ENCODE measurements around the gene CELF4.
"Not testable (repeated sequence)": the region's sequence is repeated elsewhere in the genome, so short reads cannot be mapped to it uniquely, and the experiment has no call there.

CELF4 gene

GRCh38 chr18:37491526-37491925 lies 74.1 kb downstream of the CELF4 start:
- no peak for DNase-seq

GRCh38 chr18:37489998-37490397 lies 75.6 kb downstream of the CELF4 start:
- DNase-seq = no peak

GRCh38 chr18:37489011-37489410 lies 76.6 kb downstream of the CELF4 start:
- DNase-seq = no peak

DNA sequence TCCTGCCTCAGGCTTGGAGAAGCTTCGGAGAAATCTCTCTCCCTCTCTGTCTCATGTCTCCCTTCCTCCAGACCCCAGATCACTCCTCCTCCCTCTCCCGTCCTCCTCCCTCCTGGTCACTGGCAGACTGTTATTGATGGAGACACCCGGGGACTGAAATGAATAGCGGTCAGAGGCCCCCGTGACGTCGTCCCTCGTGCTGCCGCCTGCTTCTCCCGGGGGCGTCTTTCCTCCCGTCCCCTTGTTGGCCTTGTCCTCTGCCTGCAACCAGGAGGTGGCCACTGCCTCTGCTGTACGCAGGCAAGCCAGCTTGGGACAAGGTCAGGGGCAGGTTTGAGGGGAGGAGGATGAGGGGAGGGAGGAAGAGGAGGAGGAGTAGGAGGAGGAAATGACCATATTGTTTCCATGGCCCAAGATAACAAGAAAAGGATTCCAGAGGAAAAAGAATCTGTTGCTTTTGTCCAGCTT lies 78.2 kb downstream of the CELF4 start:
- DNase-seq = no peak

DNA sequence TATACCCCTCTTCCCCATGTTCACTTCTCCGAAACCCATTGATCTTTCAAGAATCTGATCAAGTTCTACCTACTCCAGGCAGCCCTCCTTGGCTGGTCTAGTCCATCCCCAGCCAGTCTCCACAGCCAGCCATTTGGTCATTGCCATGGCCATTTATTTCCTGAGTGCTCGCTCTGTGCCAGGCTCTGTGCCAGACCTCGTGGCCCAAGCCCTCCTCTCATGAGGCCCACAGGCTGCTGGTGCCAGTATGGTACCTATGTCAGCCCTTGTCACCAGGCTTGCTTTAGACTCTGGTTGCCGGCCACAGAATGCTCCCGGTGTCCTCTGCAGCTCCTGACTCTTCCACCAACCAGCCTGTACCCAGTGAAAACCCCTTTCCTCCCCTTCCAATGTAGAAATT lies 78.8 kb downstream of the CELF4 start:
- no peak for DNase-seq

DNA sequence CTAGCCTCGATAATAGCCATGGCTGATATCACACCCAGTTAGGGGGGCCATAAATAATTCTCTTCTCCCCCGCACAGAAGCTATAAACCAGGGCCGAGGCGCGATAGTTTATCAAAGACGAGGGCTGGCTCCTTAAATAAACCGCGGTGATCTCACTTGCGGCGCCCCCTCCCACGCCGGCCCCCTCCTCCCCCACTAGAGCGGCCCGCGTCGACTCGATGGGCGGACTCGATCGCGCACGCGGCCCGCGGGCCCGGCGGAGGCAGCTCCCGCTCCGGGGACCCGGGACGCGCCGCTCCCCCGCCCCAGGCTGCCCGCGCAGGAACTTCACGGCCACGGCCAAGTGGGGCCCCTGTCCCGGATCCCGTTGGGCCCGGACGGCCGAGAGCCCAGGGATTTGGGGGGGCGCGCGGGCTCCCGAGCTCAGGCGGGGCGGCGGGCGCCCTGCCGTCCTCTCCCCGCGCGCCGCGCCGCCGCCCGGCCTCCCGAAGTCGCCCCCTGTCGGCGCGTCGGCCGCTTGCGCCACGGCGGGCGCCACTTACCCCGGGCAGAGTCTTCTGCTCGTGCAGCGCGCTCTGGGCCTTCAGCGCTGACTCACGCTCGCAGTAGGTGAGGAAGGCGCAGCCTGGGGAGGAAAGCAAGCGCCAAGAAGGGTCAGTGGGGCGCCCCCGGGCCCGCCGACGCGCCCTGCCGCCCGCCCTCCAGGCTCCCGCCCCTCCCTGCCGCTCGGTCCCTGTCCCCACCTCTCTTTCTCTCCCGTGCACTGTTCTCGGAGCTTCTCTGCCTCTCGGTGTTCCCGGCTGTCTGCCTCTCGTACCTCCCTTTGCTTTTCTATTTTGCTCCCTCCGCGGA lies 80.4 kb downstream of the CELF4 start:
- peak; percentile 45 for DNase-seq

GRCh38 chr18:37483984-37484819 lies 81.4 kb downstream of the CELF4 start:
- DNase-seq = no peak

GRCh38 chr18:37483221-37483971 lies 82.2 kb downstream of the CELF4 start:
- DNase-seq = no peak

DNA sequence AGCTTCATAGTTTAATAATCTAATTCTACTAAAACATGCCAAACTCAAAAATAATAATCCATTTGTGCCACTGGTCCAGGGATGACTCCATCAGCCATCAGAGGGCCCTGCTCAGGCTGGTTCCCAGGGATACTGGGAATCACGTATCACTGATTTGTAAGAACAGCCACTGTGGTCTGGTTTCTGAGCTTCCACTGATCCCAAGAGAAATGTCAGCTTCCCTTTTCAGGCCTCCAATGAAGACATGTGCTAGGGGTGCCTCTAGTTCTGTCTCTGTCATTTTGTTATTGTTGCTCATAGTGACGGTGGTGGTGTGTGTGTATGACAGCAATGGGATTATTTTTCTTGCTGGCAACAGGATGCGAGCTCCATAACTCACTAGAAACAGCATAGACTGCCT lies 83.2 kb downstream of the CELF4 start:
- DNase-seq = no peak

DNA sequence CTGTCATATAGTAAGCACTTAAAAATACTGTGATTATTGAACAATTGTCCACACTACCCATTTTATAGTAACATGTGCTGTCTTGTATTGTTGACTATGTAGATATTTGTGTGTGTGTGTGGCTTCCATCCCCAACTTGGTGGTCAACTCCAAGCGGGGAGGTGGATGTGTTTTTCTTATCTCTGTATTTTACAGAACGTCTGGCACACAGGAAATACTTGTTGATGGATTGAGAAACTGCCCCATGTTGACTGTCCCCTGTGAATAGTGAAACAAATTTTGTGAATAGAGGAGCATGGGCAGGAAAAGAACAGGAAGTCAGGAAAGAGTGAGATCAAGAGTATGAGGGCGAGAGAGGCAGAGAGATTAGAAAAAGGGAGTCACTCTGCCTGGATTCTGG lies 83.6 kb downstream of the CELF4 start:
- DNase-seq = no peak

- DNase-seq = no peak
These were observed 84.1 kb downstream of the CELF4 start for GRCh38 chr18:37481491-37481890.

DNA sequence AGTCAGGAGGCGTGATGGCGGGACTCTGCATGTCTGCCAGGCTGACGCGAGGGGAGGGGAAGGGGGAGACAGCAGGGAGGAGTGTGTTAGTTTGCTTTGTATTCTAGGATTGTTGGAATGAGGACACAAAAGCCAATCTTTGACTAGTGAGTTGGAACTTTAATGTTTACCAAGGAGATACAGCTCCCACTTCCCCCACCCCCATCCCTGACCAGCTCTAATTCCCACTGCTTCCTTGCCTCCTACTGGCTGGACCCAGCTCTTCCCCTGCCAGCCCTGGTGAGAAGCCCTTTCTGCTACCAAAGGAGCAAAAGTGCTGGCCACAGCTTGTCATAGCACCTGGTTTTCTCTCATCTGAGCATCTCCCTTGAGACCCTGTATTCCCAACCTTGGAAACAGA lies 84.5 kb downstream of the CELF4 start:
- no peak for DNase-seq

DNA sequence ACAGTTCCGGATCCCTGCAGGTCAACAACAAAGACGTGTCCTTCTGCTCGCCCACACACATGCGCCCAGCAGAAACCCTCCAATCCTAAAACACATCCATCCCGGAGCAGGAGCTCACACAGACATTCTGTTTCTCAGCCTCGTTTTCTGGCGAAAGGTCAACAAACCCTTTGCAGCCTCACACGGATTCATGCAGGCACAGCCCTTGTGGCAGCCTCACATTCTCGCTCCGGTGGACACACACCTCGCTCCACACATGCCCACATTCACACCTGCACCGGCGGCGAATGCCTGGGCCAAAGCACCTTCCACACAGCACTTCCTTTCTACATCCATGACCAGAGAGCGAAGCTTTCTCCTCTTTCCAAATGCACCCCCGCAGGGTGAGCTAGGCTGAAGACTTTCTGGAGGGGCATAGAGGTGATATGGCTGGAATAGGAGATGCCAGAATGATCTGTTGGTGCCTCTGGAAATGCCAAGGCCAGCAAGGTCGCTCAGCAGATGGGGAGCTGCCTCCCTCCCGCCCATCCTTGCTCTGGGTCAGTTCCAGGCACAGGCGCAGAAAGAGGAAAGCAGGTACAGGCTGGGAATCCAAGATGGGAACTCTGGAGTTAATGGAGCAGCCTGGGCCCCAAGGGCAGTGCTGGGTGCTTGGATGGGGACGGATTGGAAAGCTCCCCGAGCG lies 88.8 kb downstream of the CELF4 start:
- no peak for DNase-seq

- DNase-seq = no peak
These were observed 89.4 kb downstream of the CELF4 start for GRCh38 chr18:37476182-37476581.

DNA sequence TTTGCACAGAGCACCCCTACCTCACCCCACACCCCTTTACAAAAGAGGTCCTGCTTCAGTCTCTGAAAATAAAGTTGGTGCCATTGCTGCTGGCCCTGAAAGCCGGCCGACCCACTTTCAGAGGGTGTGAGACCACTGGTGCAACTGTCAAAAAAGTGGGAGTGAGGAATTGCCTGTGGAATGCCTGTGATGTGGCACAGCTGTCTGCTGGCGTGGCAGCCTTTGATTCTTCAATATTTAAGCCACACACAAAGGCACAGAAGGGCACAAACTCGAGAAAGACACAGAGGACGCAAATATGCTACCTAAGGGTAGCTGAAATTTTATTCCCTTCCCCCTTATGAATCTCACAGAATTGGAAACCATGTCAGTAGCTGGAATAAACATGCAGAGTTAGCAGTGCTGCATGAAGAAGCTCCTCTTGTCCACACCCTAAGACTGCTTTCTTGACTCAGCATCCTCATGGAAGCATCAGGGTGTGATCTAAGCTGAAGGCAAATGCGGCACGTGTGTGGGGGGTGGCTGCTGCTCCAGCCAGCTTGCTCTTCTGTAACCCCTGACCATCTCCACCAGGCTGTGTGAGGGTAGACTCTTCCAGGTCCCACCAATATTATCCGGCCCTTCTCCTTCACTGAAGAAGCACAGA lies 92.3 kb downstream of the CELF4 start:
- DNase-seq = no peak

- no peak for DNase-seq
These were observed 94.0 kb downstream of the CELF4 start for GRCh38 chr18:37471637-37472036.

DNA sequence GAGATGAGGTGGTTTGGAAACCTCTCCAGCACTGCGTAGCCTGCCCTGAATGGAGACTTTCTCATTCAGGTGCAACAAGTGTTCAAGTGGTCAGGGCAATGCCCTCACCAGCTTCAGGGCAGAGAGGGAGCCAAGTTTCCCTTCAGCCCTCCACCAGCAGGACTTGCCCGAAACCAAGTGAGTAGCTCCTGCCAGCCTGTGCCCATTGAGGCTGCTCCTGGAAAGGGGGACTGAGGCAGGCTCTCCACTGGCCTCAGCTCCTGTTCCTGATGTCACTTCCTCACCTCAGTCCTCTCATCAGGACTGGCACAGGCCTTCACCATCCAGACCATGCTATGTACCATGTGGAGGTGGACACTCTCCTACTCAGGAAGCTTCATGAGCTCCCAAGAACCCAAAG lies 94.6 kb downstream of the CELF4 start:
- no peak for DNase-seq

GRCh38 chr18:37467002-37467662 lies 98.5 kb downstream of the CELF4 start:
- no peak for DNase-seq

DNA sequence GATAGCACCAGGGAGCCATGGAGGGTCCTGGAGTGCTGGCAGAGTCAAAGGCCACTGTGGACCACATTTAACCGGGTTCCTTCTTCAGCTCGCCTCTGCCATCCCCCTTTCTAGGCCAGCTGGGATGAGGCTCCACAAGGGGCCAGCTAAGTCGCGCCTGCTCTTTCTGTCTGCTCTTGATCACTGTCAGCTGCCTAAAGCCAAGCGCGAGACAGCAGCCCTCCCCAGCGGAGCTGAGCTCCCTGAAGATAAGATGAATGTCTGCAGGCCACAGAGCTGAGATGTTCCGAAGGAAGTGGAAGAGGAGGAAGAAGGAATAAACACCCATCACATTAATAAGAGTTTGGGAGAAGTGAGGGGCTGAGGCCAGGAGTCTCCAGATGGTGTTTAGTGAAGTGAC lies 99.6 kb downstream of the CELF4 start:
- no peak for DNase-seq

GRCh38 chr18:37464257-37464656 lies 101.3 kb downstream of the CELF4 start:
- no peak for DNase-seq

- DNase-seq = not testable (repeated sequence)
These were observed 104.3 kb downstream of the CELF4 start for GRCh38 chr18:37461329-37461728.

DNA sequence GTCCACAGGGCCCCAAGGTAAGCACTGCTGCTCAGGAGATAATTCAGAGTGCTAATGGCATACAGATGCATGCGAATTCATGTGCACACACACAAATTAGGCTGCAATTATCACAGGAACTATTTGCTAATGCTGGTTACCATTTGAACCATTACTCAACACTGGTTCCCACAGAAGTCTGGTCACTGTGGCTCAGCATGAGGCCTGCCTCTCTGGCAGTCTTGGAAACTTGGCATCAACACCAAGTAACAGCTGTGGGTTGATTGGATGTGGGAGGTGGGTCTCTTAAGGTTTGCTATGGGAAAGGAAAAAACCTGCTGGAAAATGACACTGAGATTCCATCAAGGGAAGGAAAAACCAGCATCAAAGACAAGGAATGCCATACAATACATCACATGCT lies 105.0 kb downstream of the CELF4 start:
- no peak for DNase-seq
